Tibial nerve (tissue), 3 donors: ENCODE data around the gene RAD1.

Experiments
- EP300 ChIP-seq, 2 donors: sonication (generic); formaldehyde crosslinking; IDR thresholded peaks; one replicate each; pipeline ENCODE4 v1.6.1; 2017; ENCODE audit warnings: antibody characterized with exemption in 2 of 2, mild to moderate bottlenecking in 1 of 2
- POLR2A ChIP-seq, 2 donors: fragments of 450-650 bp; IDR thresholded peaks; one replicate each; pipeline ENCODE4 v1.6.1; 2017; ENCODE audit warnings: antibody characterized with exemption in 2 of 2, mild to moderate bottlenecking in 2 of 2, moderate library complexity in 2 of 2

- no peak for TF ChIP-seq EP300 (IDR thresholded peaks at IDR 0.05)
- no peak for TF ChIP-seq POLR2A (IDR thresholded peaks at IDR 0.05)
Measured at GRCh38 chr5:34918025-34918424, 2.7 kb upstream of the RAD1 start.
